ENCODE data around the gene RBM19.
"Not testable (repeated sequence)": the region's sequence is repeated elsewhere in the genome, so short reads cannot be mapped to it uniquely, and the experiment has no call there.

Gene RBM19

DNA sequence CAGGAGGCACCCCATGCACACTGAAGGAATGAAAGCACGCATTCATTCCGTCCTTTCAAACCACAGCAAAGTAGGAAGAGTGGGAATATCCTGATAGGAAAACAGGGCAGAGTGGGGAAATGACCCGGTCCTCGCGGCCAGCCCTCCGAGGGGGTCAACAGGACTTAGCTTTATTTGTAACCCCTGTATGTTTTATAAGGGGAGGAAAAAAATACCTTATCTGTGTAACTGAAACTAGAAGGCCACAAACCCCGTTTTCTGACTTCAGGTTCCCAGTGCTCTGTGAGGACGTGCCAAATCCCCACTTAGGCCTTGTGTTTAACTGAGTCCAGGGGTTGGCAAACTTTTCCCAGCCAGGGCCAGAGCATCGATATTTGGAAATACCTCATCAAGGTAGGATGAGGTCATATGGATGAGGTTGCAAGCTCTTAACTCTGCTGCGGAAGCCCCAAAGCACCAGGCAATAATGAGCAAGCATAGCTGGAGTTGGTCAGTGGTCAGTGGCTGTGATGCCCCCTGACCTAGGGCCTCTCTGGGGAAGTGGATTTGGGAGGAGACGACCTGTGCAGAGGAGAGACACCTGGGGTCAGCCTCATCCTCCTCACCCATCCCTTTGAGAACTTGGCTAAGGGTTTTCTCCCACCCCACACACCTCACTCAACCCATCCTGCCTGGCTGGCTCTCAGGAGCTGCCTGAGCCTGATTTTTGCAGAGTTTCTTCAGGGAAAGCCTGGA is 58.5 kb downstream of the RBM19 start:
- TF ChIP-seq, protein P1, sequence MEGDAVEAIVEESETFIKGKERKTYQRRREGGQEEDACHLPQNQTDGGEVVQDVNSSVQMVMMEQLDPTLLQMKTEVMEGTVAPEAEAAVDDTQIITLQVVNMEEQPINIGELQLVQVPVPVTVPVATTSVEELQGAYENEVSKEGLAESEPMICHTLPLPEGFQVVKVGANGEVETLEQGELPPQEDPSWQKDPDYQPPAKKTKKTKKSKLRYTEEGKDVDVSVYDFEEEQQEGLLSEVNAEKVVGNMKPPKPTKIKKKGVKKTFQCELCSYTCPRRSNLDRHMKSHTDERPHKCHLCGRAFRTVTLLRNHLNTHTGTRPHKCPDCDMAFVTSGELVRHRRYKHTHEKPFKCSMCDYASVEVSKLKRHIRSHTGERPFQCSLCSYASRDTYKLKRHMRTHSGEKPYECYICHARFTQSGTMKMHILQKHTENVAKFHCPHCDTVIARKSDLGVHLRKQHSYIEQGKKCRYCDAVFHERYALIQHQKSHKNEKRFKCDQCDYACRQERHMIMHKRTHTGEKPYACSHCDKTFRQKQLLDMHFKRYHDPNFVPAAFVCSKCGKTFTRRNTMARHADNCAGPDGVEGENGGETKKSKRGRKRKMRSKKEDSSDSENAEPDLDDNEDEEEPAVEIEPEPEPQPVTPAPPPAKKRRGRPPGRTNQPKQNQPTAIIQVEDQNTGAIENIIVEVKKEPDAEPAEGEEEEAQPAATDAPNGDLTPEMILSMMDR (conservative IDR thresholded peaks at IDR 0.05; ENCODE audit: low read depth, low read length), result no peak
- Histone ChIP-seq H3K4me1 (ENCODE audit: low read depth, poor library complexity, severe bottlenecking) (no peaks in the 10 kb centered on the region), H3K9ac (no peak overlapping the region), H3K79me2 (ENCODE audit: insufficient read depth, low read depth) (no peaks in the 10 kb centered on the region), H4K20me1 (ENCODE audit: insufficient read depth) (no peaks in the 10 kb centered on the region), H2AFZ (ENCODE audit: low read depth) (no peak overlapping the region), H3K27ac (no peak overlapping the region), H3K27me3 (ENCODE audit: insufficient read depth, low read depth) (no peaks in the 10 kb centered on the region), H3K36me3 (ENCODE audit: insufficient read depth) (no peaks in the 10 kb centered on the region), H3K4me3 (IDR thresholded peaks at IDR 0.05; ENCODE audit: insufficient read depth, low read depth, low read length) (no peak overlapping the region), H3K4me2 (no peak overlapping the region)

DNA sequence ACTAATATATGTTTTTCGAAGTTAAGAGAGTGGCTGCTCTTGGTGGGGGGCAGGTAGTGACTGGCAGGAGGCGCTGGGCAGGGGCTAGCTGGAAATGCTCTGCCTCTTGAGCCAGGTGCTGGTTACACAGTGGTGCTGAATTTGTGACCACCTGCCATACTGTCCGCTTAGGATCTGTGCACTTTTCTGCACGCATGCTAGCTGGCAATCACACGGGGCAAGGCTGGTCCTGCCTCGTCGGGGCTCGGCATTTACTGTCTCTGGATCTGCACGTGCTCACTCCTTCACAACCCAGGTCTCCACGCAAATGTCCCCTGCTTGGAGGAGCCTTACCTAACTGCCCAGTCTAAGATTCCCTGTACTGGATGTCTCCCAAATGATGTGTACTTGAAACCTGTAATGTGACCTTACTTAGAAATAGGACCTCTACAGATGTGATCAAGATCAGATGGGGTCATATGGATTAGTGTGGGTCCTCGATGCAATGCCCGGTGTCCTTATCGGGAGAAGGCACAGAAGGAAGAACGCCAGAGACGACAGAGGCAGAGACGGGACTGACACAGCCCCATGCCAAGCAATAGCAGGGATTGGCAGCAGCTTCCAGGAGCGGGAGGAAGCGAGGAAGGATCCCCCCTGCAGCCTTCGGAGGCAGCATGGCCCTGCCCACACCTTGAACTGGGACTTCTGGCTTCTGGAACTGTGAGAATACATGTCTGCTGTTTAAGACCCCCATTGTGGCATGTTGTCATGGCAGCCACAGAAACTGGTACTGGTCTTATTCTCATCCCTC is 59.5 kb downstream of the RBM19 start:
- Histone ChIP-seq H3K36me3 (ENCODE audit: insufficient read depth) (no peaks in the 10 kb centered on the region), H2AFZ (ENCODE audit: low read depth) (no peak overlapping the region), H4K20me1 (ENCODE audit: insufficient read depth) (no peaks in the 10 kb centered on the region), H3K79me2 (ENCODE audit: insufficient read depth, low read depth) (no peaks in the 10 kb centered on the region), H3K4me1 (ENCODE audit: low read depth, poor library complexity, severe bottlenecking) (no peaks in the 10 kb centered on the region), H3K9ac (no peak overlapping the region), H3K4me2 (no peak overlapping the region), H3K27me3 (ENCODE audit: insufficient read depth, low read depth) (no peaks in the 10 kb centered on the region), H3K27ac (no peak overlapping the region), H3K4me3 (IDR thresholded peaks at IDR 0.05; ENCODE audit: insufficient read depth, low read depth, low read length) (no peak overlapping the region)
- TF ChIP-seq, protein P1 (conservative IDR thresholded peaks at IDR 0.05; ENCODE audit: low read depth, low read length), result no peak

- no peaks in the 10 kb centered on the region for H3K27me3 ChIP-seq (ENCODE audit: insufficient read depth, low read depth)
- H3K27ac ChIP-seq, result no peak overlapping the region
- no peak overlapping the region for H3K4me3 ChIP-seq (IDR thresholded peaks at IDR 0.05; ENCODE audit: insufficient read depth, low read depth, low read length)
- no peak overlapping the region for H3K9ac ChIP-seq
- H2AFZ ChIP-seq (ENCODE audit: low read depth), result no peak overlapping the region
- no peak overlapping the region for H3K4me2 ChIP-seq
- no peaks in the 10 kb centered on the region for H3K79me2 ChIP-seq (ENCODE audit: insufficient read depth, low read depth)
- TF ChIP-seq, protein P1 (conservative IDR thresholded peaks at IDR 0.05; ENCODE audit: low read depth, low read length), result no peak
- no peaks in the 10 kb centered on the region for H3K36me3 ChIP-seq (ENCODE audit: insufficient read depth)
- H3K4me1 ChIP-seq (ENCODE audit: low read depth, poor library complexity, severe bottlenecking), result no peaks in the 10 kb centered on the region
- no peaks in the 10 kb centered on the region for H4K20me1 ChIP-seq (ENCODE audit: insufficient read depth)
Observed at GRCh38 chr12:113905829-113906228, 60.3 kb downstream of the RBM19 start.

GRCh38 chr12:113903381-113903863 is 62.7 kb downstream of the RBM19 start:
- Histone ChIP-seq H2AFZ (ENCODE audit: low read depth) (no peak overlapping the region), H3K4me3 (IDR thresholded peaks at IDR 0.05; ENCODE audit: insufficient read depth, low read depth, low read length) (no peak overlapping the region), H3K27me3 (ENCODE audit: insufficient read depth, low read depth) (no peaks in the 10 kb centered on the region), H3K4me1 (ENCODE audit: low read depth, poor library complexity, severe bottlenecking) (no peaks in the 10 kb centered on the region), H4K20me1 (ENCODE audit: insufficient read depth) (no peaks in the 10 kb centered on the region), H3K36me3 (ENCODE audit: insufficient read depth) (no peaks in the 10 kb centered on the region), H3K4me2 (no peak overlapping the region), H3K79me2 (ENCODE audit: insufficient read depth, low read depth) (no peaks in the 10 kb centered on the region), H3K27ac (no peak overlapping the region), H3K9ac (no peak overlapping the region)
- TF ChIP-seq, protein P1 (conservative IDR thresholded peaks at IDR 0.05; ENCODE audit: low read depth, low read length), result no peak

DNA sequence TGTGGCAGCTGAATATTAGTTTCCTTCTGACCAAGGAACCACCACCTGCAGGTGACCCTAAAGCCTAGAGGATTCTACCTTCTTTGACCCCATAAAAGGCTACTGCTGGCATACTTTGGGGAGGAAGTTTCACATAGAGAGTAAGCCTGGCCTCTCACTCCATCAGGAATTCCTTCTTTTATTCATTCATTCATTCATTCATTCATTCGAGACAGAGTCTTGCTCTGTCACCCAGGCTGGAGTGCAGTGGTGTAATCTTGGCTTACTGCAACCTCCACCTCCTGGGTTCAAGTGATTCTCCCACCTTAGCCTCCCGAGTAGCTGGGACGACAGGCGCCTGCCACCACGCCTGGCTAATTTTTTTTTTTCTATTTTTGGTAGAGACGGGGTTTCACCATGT is 64.8 kb downstream of the RBM19 start:
- not testable (repeated sequence) for H3K79me2 ChIP-seq (ENCODE audit: insufficient read depth, low read depth); H3K36me3 ChIP-seq (ENCODE audit: insufficient read depth); H4K20me1 ChIP-seq (ENCODE audit: insufficient read depth); H3K9ac ChIP-seq; H3K4me3 ChIP-seq (IDR thresholded peaks at IDR 0.05; ENCODE audit: insufficient read depth, low read depth, low read length); H3K4me1 ChIP-seq (ENCODE audit: low read depth, poor library complexity, severe bottlenecking); H3K27me3 ChIP-seq (ENCODE audit: insufficient read depth, low read depth); H3K27ac ChIP-seq; H2AFZ ChIP-seq (ENCODE audit: low read depth); H3K4me2 ChIP-seq
